Testis (tissue), 2 donors: ENCODE data around the gene SMIM9.

ENCODE experiments used
- CTCF ChIP-seq, 3 experiments: fragments of 450-650 bp in 2 of 3; fragments of 200-600 bp in 1 of 3; sonication (generic) in 1 of 3; IDR thresholded peaks; one replicate each; pipeline ENCODE4 v1.5.1; 2016 to 2019; ENCODE audit warnings: antibody characterized with exemption in 3 of 3, mild to moderate bottlenecking in 2 of 3, moderate library complexity in 1 of 3
- POLR2A ChIP-seq: fragments of 450-650 bp; IDR thresholded peaks from one replicate; pipeline ENCODE4 v1.6.1; 2017; ENCODE audit warnings: antibody characterized with exemption, mild to moderate bottlenecking, moderate library complexity

DNA sequence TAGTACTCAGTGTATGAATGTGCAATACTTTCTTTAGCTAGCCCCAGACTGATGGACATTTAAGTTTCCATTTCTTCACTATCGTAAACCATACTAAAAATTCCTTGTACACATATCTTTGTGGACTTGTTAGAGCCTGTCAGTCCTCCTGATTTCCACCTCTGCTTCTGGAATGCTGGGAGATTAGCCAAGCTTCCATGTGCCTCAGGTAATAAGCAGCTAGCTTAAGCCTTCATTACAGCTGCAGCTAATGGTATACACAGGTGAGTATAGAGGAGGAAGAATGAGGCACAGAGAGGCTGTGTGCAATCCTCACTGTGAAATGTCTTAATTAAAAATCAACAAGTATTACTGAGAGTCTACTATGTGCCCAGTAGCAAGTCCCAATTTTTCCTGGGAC is 9.8 kb downstream of the SMIM9 start:
- TF ChIP-seq CTCF (IDR thresholded peaks at IDR 0.05) (no peak), POLR2A (no peak)
